Measurements from ENCODE around the gene PHKB. TPM values are rescaled to one million over a fixed set of nuclear protein-coding genes. Genes with fewer than 3 reads are reported as not detected.

Gene PHKB
- total and polyA plus RNA-seq, 2 of the 8 experiments (the other 6 are each of a cell fraction or from before 2014, with no cell fraction given), result 18.6 to 38.3 TPM

GRCh38 chr16:47499080-47499699 lies 38.1 kb downstream of the PHKB start:
- Histone ChIP-seq H3K14ac (ENCODE audit: insufficient read length) (no peak overlapping the region), H2BK12ac (ENCODE audit: low read depth, low read length) (no peak overlapping the region), H3K27ac (ENCODE audit: low read depth, low read length) (no peak overlapping the region), H3K23ac (ENCODE audit: insufficient read length) (no peak overlapping the region), H3K4me3 (ENCODE audit: extremely low read depth in 1 of 4, insufficient read depth in 2 of 4, low read depth in 3 of 4, low read length in 4 of 4) (no peak overlapping the region), H2BK5ac (ENCODE audit: low read depth, low read length) (no peak overlapping the region), H3K36me3 (ENCODE audit: control insufficient read depth in 2 of 4, insufficient read depth in 4 of 4, low read length in 3 of 4) (peaks cover 0 to 21% (median 3%) of the 10 kb centered on the region in 4 experiments; a peak in 5 of 8 replicates), H3K9ac (replicated peaks in 1 of 4; ENCODE audit: extremely low read depth in 1 of 4, low read depth in 3 of 4, low read length in 3 of 4) (no peak overlapping the region), H4K8ac (ENCODE audit: extremely low read depth, insufficient read depth, low read length) (no peak overlapping the region), H3K4me1 (replicated peaks in 1 of 4; ENCODE audit: control insufficient read depth in 3 of 4, insufficient read depth in 4 of 4, low read length in 3 of 4) (no peaks in the 10 kb centered on the region), H2BK120ac (replicated peaks; ENCODE audit: low read depth, low read length) (no peak overlapping the region), H3K27me3 (replicated peaks in 1 of 4; ENCODE audit: control insufficient read depth in 3 of 4, extremely low read depth in 1 of 4, insufficient read depth in 3 of 4, low read length in 3 of 4) (no peaks in the 10 kb centered on the region), H3K23me2 (ENCODE audit: low read depth, low read length) (no peaks in the 10 kb centered on the region), H4K91ac (replicated peaks; ENCODE audit: insufficient read length, low read length) (no peak overlapping the region), H3K4ac (replicated peaks; ENCODE audit: insufficient read length, low read depth, low read length) (no peak overlapping the region), H3K9me3 (ENCODE audit: insufficient read depth in 2 of 2, low read depth in 1 of 2, low read length in 1 of 2) (no peaks in the 10 kb centered on the region), H3K79me2 (ENCODE audit: control insufficient read depth in 1 of 2, insufficient read depth in 2 of 2, low read length in 2 of 2) (no peaks in the 10 kb centered on the region), H2AK5ac (ENCODE audit: low read depth, low read length) (no peak overlapping the region), H2BK15ac (ENCODE audit: low read length) (no peak overlapping the region), H2BK20ac (ENCODE audit: low read length) (no peak overlapping the region), H2AFZ (ENCODE audit: low read length) (no peak overlapping the region), H3K18ac (ENCODE audit: extremely low read depth, low read length) (no peak overlapping the region), H4K5ac (ENCODE audit: insufficient read length, low read depth, low read length) (no peak overlapping the region), H3K56ac (replicated peaks; ENCODE audit: insufficient read length, low read depth, low read length) (no peak overlapping the region), H3K79me1 (ENCODE audit: low read depth, low read length) (no peaks in the 10 kb centered on the region), H3K4me2 (ENCODE audit: insufficient read depth in 1 of 2, low read depth in 2 of 2, low read length in 2 of 2) (no peak overlapping the region), H4K20me1 (replicated peaks in 1 of 2; ENCODE audit: control insufficient read depth in 1 of 2, insufficient read depth in 2 of 2, low read length in 2 of 2) (peaks cover 0 to 1% of the 10 kb centered on the region in 2 experiments)
- DNase-seq (ENCODE audit: low read depth in 1 of 2, low spot score in 2 of 2) (no peak), FAIRE-seq (no peak)
- POLR2A ChIA-PET (ENCODE audit: partially characterized antibody), result no interaction called here
- CTCF ChIA-PET (ENCODE audit: partially characterized antibody), result no interaction called here
- 89% methylated on average over 2 of the region's 2 CpGs; no CpG with 5 or more reads in 1 of the 2 experiments for WGBS, 2 experiments (ENCODE audit: extremely low coverage in 1 of 2, insufficient coverage in 1 of 2, insufficient read length in 1 of 2, insufficient replicate concordance in 2 of 2, low coverage in 1 of 2, low lambda C conversion rate in 2 of 2, missing lambda C conversion rate in 1 of 2)
- TF ChIP-seq RNF2 (IDR thresholded peaks at IDR 0.05; ENCODE audit: borderline replicate concordance, low read depth, low read length, missing control alignments, poor library complexity, severe bottlenecking) (no peak), RFX5 (IDR thresholded peaks at IDR 0.05; ENCODE audit: borderline replicate concordance, low read depth, low read length) (no peak), POLR2AphosphoS5 (IDR thresholded peaks at IDR 0.05; ENCODE audit: low read depth, low read length) (no peak)

Measured in H1 (cell line).